GM06990 (cell line): ENCODE measurements around the gene ABCF3.
"Not testable (repeated sequence)": the region's sequence is repeated elsewhere in the genome, so short reads cannot be mapped to it uniquely, and the experiment has no call there.

Experiments
- DNase-seq: peaks from one replicate; pipeline ENCODE4 v3.0.0-alpha.2; 2011; ENCODE audit not compliant: insufficient read length; ENCODE audit errors: extremely low read depth
- H3K27me3 ChIP-seq: replicated peaks from 2 replicates; pipeline ENCODE4 v1.6.0; 2011; ENCODE audit warnings: low read length; ENCODE audit not compliant: control insufficient read depth, insufficient read depth
- H3K36me3 ChIP-seq: 2 replicates; pipeline ENCODE4 v1.5.1; 2011; ENCODE audit warnings: low read length; ENCODE audit not compliant: control insufficient read depth, insufficient read depth
- H3K4me3 ChIP-seq: replicated peaks from 2 replicates; pipeline ENCODE4 v1.5.1; 2011; ENCODE audit warnings: low read depth, mild to moderate bottlenecking, control low read depth, low read length
- CTCF ChIP-seq: IDR thresholded peaks from 2 replicates; pipeline ENCODE4 v1.5.1; 2011; ENCODE audit warnings: low read length, control low read depth, mild to moderate bottlenecking, inconsistent platforms; ENCODE audit not compliant: insufficient read depth, poor library complexity, severe bottlenecking

ABCF3 gene

GRCh38 chr3:184145111-184145524, 40.9 kb upstream of the ABCF3 start:
- TF ChIP-seq CTCF: peak; percentile 24
- Histone ChIP-seq H3K36me3 (peaks cover 34% of the 10 kb centered on the region), H3K27me3 (no peaks in the 10 kb centered on the region), H3K4me3 (no peak overlapping the region)
- no peak for DNase-seq

GRCh38 chr3:184145751-184146270, 40.2 kb upstream of the ABCF3 start:
- Histone ChIP-seq H3K4me3 (no peak overlapping the region), H3K36me3 (peaks cover 28% of the 10 kb centered on the region), H3K27me3 (no peaks in the 10 kb centered on the region)
- no peak for DNase-seq
- TF ChIP-seq CTCF: no peak

- no peak for TF ChIP-seq CTCF
- no peak for DNase-seq
- Histone ChIP-seq H3K4me3 (no peak overlapping the region), H3K36me3 (peaks cover 13% of the 10 kb centered on the region), H3K27me3 (no peaks in the 10 kb centered on the region)
Observed at GRCh38 chr3:184148076-184148475, 37.9 kb upstream of the ABCF3 start.

GRCh38 chr3:184149123-184149522, 36.9 kb upstream of the ABCF3 start:
- Histone ChIP-seq H3K27me3 (no peaks in the 10 kb centered on the region), H3K36me3 (peaks cover 8% of the 10 kb centered on the region), H3K4me3 (no peak overlapping the region)
- DNase-seq: no peak
- TF ChIP-seq CTCF: no peak

GRCh38 chr3:184149770-184150169, 36.2 kb upstream of the ABCF3 start:
- H3K4me3 ChIP-seq, H3K27me3 ChIP-seq, DNase-seq, H3K36me3 ChIP-seq: not testable (repeated sequence)

- Histone ChIP-seq H3K27me3 (no peaks in the 10 kb centered on the region), H3K36me3 (no peaks in the 10 kb centered on the region), H3K4me3 (peak within 1 kb of the TSS; percentile 93)
- no peak for TF ChIP-seq CTCF
- peak; percentile 80 for DNase-seq
Observed at GRCh38 chr3:184154885-184155643, 30.9 kb upstream of the ABCF3 start, which contains the start of gene DVL3. Gene DVL3, plus strand, starts transcription at chr3:184155377. Its CDS starts 259 bp downstream, at chr3:184155636.
